GM19468 (cell line): ENCODE results near the gene ISY1.
"Not testable (repeated sequence)": the region's sequence is repeated elsewhere in the genome, so short reads cannot be mapped to it uniquely, and the experiment has no call there.

Source experiments
- ATAC-seq: cut with Tn5 transposase; IDR thresholded peaks from one replicate; pipeline ENCODE4 v1.9.1; 2021; ENCODE audit warnings: mild to moderate bottlenecking, moderate library complexity, moderate number of reproducible peaks; ENCODE audit not compliant: unreplicated experiment; ENCODE audit errors: extremely low read depth

The ISY1 gene

DNA sequence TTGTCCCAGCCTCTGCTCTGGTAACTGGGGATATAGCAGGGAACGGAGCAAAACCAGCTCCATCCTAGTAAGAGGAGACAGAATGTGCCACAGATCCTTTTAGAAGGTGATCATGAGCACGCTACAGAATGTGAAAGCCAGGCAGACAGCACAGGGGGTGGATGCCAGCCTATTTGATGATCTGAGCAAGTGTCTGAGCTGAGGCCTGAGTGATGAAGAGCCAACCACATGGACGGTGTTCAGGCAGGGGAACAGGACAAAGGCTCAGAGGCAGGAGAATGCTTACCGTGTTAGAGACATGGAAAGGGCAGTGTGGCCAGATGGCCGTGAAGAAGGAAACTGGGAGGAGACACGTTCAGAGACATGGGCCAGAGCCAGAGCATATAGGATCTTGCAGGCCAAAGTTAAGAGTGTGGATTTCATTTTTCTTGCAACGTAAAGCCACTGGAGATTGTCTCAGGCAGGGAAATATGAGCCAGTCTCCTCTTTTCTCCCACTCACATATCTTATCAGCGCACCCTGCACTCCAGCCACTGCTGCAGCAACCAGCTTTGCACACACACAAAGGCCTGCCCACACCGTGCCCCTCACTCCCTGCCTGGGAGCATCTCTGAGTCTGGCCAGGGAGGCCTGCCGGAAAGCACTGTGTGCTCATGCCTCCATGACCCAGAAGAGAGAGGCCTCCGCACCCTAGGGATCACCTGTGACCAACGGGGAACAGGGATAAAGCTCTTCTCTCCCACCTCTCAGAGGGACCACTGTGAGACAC is 59.3 kb downstream of the ISY1 start:
- ATAC-seq: no peak

DNA sequence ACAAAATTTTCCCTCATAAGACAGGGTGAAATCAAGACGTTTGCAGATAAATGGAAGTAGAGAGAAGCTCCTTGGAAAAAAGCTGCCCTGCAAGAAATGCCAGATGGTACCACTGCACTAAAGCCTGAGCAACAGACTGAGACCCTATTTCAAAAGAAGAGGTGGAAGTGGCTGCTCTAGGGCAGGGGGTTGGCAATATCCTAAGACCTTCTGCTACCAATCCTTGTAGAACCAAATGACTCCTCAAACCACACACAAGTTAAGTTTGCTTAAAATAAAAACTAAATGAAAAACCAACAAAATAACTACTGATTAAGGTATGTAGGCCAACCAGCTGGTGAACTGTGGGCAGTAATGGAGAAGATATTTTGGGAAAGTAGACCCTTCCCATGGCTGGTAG is 60.6 kb downstream of the ISY1 start:
- ATAC-seq: no peak

DNA sequence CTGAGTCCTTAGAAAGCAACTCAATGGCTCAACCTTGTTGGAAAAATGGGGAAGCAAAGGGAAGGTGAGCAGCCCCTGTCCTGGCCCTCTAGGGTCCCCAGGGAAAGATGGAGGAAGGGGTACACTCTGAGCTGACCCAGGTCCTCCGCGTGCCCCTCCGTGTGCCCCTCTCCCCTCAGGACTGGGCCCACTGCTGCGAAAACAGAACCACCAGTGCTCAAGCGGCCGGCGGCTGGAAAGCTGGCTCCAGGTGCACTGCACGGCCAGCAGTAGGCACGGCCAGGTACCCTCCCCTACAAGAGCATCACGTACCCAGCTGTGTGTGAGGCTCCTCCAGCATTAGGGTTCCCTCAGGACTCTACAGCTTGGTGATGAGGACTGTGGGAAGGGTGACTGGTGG is 65.6 kb downstream of the ISY1 start:
- no peak for ATAC-seq

DNA sequence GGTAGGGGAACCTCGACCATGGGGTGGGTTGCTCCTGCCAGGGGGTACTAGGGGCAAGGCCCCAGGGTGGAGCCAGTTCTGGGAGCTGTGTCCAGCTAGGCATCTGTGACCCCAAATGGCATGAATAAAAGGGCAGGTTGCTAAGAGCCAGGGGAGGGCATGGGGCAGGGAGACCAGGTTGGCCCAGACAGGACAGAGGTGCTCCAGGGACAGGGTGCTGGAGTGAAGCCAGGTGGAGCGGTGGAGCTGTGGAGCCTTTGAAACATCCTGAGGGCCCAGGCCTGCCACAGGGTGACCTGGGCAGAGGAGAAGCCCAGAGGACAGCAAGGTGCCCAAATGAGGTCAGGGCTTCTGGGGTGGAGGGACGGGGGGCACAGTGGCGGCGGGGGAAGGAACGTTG is 72.6 kb downstream of the ISY1 start:
- not testable (repeated sequence) for ATAC-seq

DNA sequence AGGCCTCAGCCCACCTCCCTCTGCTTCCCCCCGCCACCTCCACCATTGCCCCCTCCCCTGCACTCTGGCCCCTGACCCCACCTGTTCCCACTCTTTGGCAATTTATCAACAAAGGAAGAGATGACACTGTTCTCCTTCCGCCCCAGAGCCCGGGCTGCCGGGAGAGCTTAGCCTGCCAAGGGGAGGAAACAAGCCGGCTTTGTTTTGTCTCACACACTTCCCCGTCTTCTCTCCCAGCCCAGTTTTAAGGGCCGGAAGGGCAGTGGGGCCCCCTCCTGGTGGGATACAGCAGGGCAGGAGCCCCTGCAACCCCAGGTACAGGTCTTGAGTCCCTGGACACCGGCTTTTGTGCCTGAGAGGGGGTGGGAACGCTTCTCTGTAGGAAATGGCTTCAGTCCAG is 73.0 kb downstream of the ISY1 start:
- not testable (repeated sequence) for ATAC-seq

DNA sequence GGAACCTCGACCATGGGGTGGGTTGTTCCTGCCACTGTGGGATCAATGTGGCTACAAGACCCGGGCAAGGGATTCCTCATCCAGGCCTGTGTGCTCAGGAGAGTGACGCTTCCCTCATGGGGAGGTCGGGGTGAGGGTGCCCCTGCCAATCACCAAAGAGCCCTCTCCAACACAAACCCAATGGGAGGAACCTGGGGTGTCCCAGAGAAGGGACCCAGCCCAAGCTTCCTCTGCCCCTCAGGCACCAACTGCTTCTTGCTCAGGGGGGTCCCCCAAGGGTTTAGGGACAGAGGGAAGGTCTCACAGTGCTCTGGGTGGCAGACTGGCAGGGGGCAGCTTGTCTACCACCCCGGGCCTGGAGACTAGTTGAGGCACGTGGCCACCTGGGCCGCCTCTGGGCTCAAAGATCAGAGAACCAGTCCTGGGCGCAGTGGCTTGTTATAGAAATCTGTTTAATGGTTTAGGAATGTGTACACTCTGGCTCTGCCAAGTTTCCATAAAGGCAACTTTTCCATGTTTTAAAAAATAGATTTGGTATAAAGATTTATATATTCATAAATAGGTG is 73.6 kb downstream of the ISY1 start:
- no peak for ATAC-seq

DNA sequence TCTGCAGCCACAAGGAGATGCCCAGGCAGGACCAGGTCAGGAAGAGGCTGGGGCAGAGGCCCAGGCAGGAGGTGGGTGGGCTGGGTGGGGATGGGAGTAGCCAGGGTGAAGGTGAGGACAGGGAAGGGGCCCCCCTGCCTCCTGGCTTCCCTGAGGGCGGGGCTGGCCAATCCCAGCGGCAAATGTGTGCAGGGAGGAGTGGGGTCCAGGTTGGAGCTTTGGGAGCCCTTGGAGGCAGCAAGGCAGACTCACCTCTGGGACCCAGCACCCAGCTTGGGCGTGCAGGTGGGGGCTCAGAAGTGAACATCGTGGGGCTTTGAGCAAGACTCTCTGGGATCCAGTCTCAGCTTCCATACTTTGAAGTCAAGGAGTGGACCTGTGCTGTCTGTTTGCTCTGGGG is 75.0 kb downstream of the ISY1 start:
- no peak for ATAC-seq

DNA sequence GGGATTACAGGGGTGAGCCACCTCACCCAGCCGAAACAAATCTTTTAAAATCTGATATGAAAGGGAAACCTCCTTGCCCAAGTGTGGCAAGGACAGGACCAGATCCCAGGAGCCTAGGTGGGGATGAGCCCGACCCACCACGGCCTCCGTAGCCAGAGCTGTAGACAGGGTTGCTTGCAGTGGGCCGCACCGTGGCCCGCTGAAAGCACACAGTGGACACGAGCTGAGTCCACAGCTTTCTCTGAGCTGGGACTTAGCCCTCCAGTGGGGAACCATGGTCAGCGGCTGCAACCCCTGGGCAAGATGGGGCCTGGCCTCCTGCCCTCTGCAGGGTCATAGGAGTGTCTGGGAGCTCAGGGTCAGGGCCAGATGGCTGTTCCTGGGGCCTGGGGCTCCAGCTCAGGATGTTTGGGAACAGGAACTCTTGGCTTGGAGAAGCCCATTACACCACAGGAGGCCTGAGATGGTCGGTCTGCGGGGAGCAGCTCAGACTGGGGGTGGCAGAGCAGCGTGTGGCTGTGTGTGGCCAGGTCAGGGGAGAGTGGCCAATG is 75.6 kb downstream of the ISY1 start:
- no peak for ATAC-seq

DNA sequence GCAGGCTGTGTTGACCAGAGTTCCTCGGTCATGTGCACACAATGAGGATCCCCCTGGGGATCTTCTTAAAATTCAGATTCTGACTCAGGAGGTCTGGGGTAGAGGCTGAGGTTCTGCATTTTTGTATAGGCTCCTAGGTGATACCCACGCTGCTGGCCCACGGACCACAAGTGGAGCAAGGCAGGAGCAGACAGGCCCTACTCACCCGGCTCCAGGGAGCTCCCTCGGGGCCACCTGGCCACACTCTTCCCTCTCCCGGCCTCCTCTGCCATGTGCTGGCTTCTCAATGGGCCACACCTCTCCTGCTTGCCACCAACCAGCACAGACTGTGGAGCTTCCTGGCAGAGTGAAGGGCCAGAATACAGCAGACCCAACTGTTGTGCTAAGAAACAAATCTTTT is 76.4 kb downstream of the ISY1 start:
- ATAC-seq: no peak

DNA sequence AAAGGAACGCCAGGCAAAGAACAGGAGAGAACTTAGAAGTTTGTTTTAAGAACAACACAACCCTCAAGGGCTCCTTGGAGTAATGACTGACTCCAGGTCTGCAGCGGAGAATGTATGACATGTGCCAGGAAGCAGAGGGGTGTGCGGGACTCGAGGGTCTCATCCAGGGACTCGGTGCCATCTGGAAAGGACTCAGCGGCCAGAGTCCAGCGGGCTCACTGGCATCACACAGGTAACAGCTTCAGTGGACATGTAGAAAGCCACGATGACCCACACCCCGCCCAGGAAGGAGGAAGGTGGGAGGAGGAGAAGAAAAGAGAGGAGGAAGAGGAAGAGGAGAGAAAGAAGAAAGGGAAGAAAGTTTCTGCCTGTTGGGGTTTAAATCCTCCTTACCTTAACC is 78.8 kb downstream of the ISY1 start:
- no peak for ATAC-seq

DNA sequence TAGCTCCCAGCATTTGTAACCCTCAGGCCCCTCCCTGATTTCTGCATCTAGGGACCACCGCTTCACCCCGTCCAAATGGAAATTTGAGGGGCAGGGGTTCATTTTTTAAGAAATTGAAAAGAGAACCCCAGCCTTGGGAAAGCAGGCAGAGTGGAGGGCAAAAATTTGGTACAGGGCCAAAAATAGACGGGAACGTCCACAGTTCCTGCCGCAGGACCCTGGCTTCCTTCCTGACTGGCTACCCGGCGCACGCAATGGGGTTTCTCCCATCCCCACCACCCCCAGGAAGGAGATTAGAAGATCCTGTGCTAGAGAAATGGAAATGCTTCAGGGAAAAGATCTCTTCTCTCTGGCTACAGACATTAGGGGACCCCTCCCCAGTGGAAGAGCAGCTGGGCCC is 79.4 kb downstream of the ISY1 start:
- ATAC-seq: no peak

DNA sequence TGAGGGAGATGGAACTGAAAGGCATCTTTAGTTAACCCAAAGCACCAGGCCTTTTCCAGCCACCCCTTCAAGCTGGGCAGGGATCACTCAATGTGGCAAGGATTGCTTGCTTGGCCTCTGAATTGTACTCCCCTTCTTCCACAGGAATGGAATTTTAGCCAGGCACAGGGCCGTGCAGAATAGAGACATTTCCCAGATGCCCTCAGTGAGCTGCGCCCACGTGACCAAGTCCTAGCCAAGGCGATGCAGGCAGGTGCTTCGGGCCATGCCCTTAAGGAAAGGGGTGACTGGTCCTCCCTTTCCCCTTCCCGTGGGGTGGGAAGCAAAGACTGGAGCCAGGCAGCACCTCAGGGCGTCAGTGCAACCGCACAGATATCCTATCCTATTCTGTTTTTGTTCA is 82.4 kb downstream of the ISY1 start:
- ATAC-seq: no peak
